ENCODE measurements around the gene ESRRA.

DNA sequence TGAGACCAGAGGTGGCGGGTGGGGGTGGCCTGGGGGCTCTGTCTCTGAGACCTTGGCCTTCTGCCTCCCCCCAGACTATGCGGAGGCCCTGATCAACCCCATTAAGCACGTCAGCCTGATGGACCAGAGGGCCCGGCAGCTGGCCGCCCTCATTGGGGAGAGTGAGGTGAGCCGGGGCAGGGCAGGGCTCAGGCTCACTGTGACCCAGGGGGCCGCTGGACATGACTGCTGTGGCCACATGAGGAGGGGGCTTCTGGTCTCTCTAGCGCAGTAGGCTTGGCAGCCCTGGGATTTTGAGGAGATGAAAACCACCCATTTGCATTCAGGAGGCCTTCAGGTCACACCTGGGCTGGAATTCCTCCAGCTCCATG, 41.4 kb upstream of the ESRRA start:
- no peak for TF ChIP-seq CSDE1 (IDR thresholded peaks at IDR 0.05)
- TF ChIP-seq SMAD3 (CRISPR knock-in tag; conservative IDR thresholded peaks at IDR 0.05), result no peak
- no peak for TF ChIP-seq PCBP2 (IDR thresholded peaks at IDR 0.05; ENCODE audit: low read depth, low read length, poor library complexity, severe bottlenecking)
- TF ChIP-seq ATF1 (CRISPR knock-in tag; IDR thresholded peaks at IDR 0.05), result no peak
- no peak for TF ChIP-seq ATF1 (tag; IDR thresholded peaks at IDR 0.05)
- TF ChIP-seq, protein P1, sequence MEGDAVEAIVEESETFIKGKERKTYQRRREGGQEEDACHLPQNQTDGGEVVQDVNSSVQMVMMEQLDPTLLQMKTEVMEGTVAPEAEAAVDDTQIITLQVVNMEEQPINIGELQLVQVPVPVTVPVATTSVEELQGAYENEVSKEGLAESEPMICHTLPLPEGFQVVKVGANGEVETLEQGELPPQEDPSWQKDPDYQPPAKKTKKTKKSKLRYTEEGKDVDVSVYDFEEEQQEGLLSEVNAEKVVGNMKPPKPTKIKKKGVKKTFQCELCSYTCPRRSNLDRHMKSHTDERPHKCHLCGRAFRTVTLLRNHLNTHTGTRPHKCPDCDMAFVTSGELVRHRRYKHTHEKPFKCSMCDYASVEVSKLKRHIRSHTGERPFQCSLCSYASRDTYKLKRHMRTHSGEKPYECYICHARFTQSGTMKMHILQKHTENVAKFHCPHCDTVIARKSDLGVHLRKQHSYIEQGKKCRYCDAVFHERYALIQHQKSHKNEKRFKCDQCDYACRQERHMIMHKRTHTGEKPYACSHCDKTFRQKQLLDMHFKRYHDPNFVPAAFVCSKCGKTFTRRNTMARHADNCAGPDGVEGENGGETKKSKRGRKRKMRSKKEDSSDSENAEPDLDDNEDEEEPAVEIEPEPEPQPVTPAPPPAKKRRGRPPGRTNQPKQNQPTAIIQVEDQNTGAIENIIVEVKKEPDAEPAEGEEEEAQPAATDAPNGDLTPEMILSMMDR (IDR thresholded peaks at IDR 0.05 in 2 of 3, conservative IDR thresholded peaks at IDR 0.05 in 1 of 3; ENCODE audit: insufficient read depth in 2 of 3, low read depth in 1 of 3, low read length in 3 of 3), result no peak
- TF ChIP-seq SIN3A (IDR thresholded peaks at IDR 0.05; ENCODE audit: borderline replicate concordance in 2 of 2, control insufficient read depth in 1 of 2, low read depth in 2 of 2, low read length in 2 of 2), result no peak
